HG02884 (cell line): ENCODE data around the gene ZNF574.
"Not testable (repeated sequence)": the region's sequence is repeated elsewhere in the genome, so short reads cannot be mapped to it uniquely, and the experiment has no call there.

Experiments used
- ATAC-seq: cut with Tn5 transposase; IDR thresholded peaks from one replicate; pipeline ENCODE4 v1.9.1; 2021; ENCODE audit warnings: mild to moderate bottlenecking, moderate library complexity; ENCODE audit not compliant: unreplicated experiment

ZNF574 gene

GRCh38 chr19:42075616-42076379, at the start of gene ZNF574:
TSS of gene ZNF574 (plus strand) at chr19:42076166. CDS start at chr19:42078607, 2,441 bp downstream.
- peak; percentile 89 for ATAC-seq

- ATAC-seq, result no peak
These were observed 47.4 kb upstream of the ZNF574 start for GRCh38 chr19:42028304-42029216.

- ATAC-seq, result no peak
These were observed 45.1 kb upstream of the ZNF574 start for GRCh38 chr19:42030645-42031440.

GRCh38 chr19:42032431-42032830, 43.5 kb upstream of the ZNF574 start:
- no peak for ATAC-seq

- ATAC-seq, result no peak
These were observed 42.6 kb upstream of the ZNF574 start for GRCh38 chr19:42033413-42033812.

GRCh38 chr19:42034640-42035391, 41.1 kb upstream of the ZNF574 start:
- ATAC-seq, result not testable (repeated sequence)

- ATAC-seq, result no peak
These were observed 38.3 kb upstream of the ZNF574 start for GRCh38 chr19:42037649-42038048.

GRCh38 chr19:42038666-42039065, 37.3 kb upstream of the ZNF574 start:
- ATAC-seq, result no peak

GRCh38 chr19:42040031-42040430, 35.9 kb upstream of the ZNF574 start:
- ATAC-seq, result no peak

GRCh38 chr19:42040491-42040890, 35.5 kb upstream of the ZNF574 start:
- ATAC-seq, result not testable (repeated sequence)

GRCh38 chr19:42042455-42043170, 33.4 kb upstream of the ZNF574 start:
- ATAC-seq, result no peak

GRCh38 chr19:42045575-42045974, 30.4 kb upstream of the ZNF574 start:
- no peak for ATAC-seq

- ATAC-seq, result no peak
These were observed 27.0 kb upstream of the ZNF574 start for GRCh38 chr19:42048992-42049391.

GRCh38 chr19:42051166-42052115, 24.5 kb upstream of the ZNF574 start:
- no peak for ATAC-seq

GRCh38 chr19:42052241-42052863, 23.6 kb upstream of the ZNF574 start:
- ATAC-seq, result no peak

GRCh38 chr19:42053037-42053935, 22.7 kb upstream of the ZNF574 start:
- ATAC-seq, result no peak

- no peak for ATAC-seq
These were observed 21.8 kb upstream of the ZNF574 start for GRCh38 chr19:42054205-42054604.
